ENCODE measurements around the gene ARSB.

DNA sequence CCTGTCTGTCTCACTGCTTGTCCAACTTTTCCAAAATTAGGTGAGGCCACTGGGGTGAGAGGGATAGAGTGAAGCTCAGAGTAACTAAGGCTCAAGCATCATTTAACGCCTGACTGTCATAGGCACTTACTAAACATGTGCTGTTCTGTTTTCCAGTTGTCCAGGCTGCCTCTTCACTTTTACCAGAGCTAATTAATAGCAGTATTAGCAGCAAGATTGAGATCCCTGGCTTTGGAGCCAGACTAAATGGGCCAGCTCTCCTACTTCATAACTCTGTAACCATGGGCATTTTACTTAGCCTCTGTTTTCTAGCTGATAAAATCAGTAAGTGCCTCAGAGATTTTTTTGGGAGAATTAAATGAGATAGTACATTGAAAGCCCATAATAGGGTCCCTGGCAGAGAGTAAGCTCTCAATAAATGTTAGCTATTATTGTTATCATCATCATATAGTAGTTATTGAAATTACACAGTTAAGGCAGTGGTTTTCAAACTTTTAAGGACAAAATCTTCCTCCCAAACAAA, 190.4 kb downstream of the ARSB start:
- TF ChIP-seq CTCF (IDR thresholded peaks at IDR 0.05) = no peak
- no peak for TF ChIP-seq EP300 (IDR thresholded peaks at IDR 0.05)
- no peak for TF ChIP-seq POLR2A (IDR thresholded peaks at IDR 0.05)

All from upper lobe of left lung (tissue), 4 donors.